Fibroblast of skin of left quadriceps (primary cell): Measurements from ENCODE around the gene MPHOSPH8.
"Not testable (repeated sequence)": the region's sequence is repeated elsewhere in the genome, so short reads cannot be mapped to it uniquely, and the experiment has no call there.

Experiments used
- DNase-seq, 2 experiments: peaks; one replicate each; pipeline ENCODE4 v3.0.0-alpha.2; 2013; ENCODE audit warnings: low read depth in 2 of 2

The MPHOSPH8 gene

DNA sequence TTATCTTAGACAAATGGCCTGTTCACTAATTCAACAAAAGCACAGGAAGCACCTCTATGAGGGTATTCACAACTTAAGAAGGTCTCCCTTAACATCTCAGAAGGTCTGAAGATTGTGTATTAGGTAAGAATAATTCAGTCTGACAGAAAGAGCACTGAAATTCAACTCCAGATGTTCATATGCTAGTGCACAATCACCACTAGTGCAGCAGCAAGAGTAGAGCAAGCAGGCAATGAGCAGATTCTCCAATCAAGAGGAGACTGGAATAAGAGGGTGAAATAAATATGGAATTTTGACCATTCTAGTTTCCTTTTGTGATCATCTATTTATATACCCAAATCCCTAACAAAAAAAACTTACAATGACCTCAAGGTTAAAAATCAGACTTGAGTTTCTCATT is 52.0 kb downstream of the MPHOSPH8 start:
- DNase-seq, result no peak

DNA sequence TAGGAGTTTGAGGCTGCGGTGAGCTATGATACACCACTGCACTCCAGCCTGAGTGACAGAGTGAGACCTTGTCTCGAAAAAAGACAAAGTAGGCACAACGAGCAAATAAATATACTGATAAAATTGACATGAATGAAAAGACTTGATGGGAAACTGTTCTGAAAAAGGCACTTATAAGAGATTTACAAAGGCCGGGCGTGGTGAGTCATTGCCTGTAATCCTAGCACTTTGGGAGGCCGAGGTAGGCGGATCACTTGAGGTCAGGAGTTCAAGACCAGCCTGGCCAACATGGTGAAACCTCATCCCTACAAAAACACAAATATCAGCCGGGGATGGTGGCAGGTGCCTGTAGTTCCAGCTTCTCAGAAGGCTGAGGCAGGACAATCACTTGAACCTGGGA is 58.0 kb downstream of the MPHOSPH8 start:
- DNase-seq, result not testable (repeated sequence)

DNA sequence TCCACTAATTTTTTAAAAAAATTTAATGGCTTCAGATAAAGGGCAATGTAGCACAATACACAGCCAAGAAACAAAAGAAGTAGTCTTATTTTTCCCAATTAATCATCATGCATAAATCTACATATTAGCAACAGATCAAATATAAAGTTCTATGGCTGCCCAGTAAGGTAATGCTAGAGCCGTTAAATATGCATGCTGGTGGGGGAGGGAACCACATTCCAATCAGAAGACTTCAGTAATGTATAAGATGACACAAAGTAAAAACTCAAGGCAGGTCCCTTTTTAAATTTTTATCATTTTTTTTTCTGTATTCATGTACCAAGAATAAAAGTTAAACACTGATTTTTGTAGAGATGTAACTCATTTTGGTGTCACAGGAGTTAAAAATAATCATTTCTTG is 62.0 kb downstream of the MPHOSPH8 start:
- no peak for DNase-seq

DNA sequence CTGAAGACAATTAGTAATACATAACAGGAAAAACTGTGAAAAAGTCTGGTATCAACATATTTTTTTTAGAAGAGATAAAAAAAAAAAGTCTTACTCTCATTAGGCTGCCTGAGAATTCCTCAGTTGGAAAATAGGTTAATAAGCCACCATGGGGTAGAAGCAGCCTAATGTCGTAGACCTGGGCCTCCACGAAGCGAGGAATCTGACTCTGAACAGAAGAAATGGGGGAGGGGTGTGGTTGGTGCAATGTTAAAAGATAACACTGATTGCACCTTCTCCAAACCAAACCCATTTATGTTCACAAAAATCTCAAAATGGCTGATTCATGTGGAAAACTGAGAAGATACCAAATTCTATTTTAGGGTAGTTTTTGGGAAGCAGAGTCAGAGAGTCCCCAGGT is 62.4 kb downstream of the MPHOSPH8 start:
- no peak for DNase-seq

DNA sequence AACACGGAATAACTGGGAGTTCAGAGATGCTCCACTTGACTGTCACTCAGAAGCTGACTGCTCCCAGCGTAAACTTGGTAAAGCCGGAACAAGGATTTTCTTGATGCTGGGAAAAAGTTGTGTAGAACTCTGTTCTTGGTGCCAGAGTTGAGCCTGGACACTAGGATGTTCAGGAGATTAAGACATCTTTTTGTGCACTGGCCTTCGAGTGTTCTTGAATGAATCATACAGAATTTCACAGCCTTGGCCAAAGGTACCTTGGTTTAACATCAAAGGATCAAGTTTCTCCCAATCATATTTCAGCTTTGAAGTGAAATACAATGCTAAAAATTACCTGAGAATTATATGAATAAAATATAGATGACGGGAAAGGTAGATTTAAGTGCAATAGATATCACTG is 67.5 kb downstream of the MPHOSPH8 start:
- not testable (repeated sequence) for DNase-seq

DNA sequence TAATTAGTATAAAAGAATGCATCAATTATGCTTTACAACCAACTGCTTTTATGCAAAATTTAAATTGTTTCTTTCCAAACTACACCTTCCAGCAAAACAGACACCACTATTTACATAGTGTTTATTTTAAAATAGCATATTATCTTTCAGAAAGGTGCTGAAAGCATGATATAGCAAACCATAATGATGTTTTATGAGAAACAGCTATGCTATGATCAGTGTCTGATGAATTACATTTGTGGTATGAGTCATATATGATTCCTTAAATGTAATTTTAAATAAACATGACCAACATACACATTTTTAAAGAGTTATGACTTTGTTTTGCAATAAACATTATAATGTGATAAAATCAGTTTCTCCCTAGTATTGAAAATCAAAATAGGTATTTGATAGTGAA is 68.2 kb downstream of the MPHOSPH8 start:
- DNase-seq, result not testable (repeated sequence)

DNA sequence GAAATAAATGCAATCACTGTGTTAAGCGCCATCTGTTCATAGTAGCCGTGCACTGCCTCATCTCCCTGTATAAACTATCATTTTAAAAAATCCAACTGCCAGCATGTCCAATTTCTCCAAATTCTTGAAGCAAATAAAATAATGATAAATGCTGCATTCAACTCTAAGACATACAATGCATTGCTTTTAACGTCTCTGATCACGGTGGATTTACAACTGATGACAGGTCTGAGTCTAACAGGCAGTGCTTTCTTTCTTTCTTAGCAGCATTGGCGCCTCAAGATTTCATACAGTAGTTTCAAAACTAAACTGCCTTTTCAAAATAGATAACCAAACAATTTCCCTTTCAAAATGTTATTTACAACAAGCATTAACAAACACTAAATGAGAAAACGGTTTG is 70.8 kb downstream of the MPHOSPH8 start:
- DNase-seq, result not testable (repeated sequence)

DNA sequence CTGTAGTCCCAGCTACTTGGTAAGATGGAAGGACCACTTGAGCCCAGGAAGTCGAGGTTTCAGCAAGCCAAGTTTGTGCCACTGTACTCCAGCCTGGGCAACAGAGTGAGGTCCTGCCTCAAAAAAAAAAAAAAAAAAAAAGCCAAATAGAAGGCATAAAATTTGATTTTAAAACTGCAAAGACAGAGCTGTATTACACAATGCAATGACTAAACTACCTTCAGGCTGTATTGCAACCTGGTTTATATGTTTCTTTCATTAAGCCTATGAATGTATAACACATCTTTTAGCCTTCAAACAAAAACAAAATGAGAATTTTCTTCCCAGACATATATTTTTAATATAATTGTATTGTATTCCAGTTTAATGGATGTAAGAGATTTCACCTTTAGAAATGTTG is 75.6 kb downstream of the MPHOSPH8 start:
- DNase-seq, result not testable (repeated sequence)

DNA sequence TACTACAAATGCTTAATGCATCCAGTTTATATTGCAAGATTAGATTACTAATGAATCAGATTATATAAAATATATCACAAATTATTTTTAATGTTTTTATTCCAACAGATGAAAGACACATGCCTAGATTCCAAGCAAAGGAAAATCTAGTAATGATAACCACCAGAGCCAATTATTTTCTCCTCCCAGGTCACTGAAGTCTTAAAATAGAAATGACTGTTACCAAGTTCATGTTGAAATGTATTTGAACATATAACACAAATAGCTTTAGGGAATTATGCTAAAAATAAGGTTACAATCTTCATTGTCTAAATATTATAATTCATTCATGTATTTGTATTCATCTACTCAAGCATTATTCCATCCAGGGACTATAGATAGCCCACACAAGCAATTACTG is 76.3 kb downstream of the MPHOSPH8 start:
- DNase-seq, result not testable (repeated sequence)

DNA sequence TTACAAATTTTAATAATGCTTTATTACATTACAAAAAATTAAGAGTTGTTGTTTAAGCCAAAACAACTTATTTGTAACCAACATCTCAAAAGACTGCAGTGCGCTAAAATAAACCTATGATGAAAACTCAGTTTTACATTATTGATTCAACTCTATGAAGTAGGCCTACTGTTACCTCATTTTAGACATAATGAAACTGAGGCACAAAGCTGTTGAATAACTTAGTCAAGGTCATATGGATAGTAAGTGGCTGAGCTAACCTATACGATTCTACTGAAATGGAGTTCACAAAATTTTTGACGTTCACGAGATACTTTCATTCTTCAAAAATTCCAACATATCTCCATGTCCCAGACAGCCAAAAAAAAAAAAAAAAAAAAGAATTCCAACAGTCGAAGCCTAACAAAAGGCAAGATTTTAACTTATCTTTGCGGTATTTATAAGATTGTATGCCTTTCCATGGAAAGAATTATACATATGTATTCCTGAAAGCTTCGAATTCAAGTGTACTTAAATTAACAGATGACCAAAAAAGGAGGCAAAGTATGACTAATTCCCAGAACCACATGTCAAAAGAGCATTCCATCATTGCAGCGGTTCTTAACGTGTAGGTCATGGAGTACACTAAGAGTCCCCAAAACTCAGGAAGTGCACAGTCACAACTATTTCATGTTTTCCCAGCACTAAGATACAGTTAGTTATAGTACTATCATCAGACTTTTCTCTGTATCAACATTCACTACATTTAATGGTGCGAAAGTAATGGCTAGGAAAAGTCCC is 79.9 kb downstream of the MPHOSPH8 start:
- peak; percentile 24 to 25 for DNase-seq

DNA sequence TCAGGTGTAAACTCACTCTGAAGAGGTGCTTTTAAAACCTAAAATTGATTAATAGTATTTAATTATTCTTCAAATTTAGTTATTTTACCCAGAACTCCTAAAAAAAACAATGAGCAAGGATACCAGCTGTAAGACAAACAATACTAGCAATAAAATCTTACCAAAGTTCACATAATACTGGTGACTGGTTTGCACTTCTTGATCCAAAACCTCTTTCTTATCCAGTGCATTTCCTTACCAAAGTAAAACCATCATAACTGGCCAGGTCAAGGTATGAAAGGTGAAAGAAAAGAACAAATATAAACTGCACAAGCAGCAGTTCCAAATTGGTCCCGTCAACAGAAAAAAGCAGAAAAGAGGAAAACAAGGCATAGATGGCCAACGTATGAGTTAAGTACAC is 86.6 kb downstream of the MPHOSPH8 start:
- no peak for DNase-seq
